Measurements from ENCODE around the gene PTPN14. TPM values are rescaled to one million over a fixed set of nuclear protein-coding genes. Genes with fewer than 3 reads are reported as not detected.

Gene PTPN14
- total and polyA plus RNA-seq, 2 donors from 2014 or later = 5.1 to 87.2 TPM

DNA sequence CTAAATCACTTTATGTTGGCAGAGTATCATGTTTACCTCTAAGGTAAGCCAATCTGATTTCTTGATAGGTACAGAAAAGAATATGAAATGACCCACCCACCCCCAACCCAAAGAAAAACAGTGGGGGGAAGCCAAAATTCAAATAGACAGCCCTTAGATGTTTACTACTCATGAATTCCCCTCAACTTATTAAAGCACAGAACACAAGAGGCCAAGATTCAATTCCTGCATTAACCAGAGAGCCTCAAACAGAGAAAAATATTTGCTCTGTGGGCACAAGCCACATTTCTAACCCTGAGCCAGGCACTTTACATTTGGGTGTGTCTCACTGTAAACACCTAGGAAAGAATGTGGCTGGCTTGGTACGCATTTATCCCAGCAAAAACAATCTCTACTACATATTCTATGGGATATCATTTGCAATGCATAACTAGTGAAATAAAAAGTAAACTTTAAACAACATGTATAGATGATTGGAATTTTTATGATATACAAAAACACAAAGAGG, 84.3 kb downstream of the PTPN14 start:
- no peak overlapping the region for H3K9ac ChIP-seq (ENCODE audit: low read length in 3 of 3)
- peaks cover 0 to 6% (median 0%) of the 10 kb centered on the region in 3 donors for H3K4me1 ChIP-seq (ENCODE audit: control insufficient read depth in 2 of 3, insufficient read depth in 2 of 3, low read depth in 1 of 3, low read length in 3 of 3)
- H3K36me3 ChIP-seq (ENCODE audit: control insufficient read depth in 2 of 3, insufficient read depth in 3 of 3, low read length in 3 of 3) = peaks cover 0 to 2% (median 0%) of the 10 kb centered on the region in 3 donors
- no peak for FAIRE-seq
- H3K27me3 ChIP-seq (ENCODE audit: control insufficient read depth, insufficient read depth, low read length) = no peaks in the 10 kb centered on the region
- DNase-seq = no peak
- intact Hi-C loops (cut with DNase I) = no loop called here
- TF ChIP-seq, protein P1, sequence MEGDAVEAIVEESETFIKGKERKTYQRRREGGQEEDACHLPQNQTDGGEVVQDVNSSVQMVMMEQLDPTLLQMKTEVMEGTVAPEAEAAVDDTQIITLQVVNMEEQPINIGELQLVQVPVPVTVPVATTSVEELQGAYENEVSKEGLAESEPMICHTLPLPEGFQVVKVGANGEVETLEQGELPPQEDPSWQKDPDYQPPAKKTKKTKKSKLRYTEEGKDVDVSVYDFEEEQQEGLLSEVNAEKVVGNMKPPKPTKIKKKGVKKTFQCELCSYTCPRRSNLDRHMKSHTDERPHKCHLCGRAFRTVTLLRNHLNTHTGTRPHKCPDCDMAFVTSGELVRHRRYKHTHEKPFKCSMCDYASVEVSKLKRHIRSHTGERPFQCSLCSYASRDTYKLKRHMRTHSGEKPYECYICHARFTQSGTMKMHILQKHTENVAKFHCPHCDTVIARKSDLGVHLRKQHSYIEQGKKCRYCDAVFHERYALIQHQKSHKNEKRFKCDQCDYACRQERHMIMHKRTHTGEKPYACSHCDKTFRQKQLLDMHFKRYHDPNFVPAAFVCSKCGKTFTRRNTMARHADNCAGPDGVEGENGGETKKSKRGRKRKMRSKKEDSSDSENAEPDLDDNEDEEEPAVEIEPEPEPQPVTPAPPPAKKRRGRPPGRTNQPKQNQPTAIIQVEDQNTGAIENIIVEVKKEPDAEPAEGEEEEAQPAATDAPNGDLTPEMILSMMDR (IDR thresholded peaks at IDR 0.05; ENCODE audit: borderline replicate concordance, extremely low read depth, insufficient read depth) = no peak
- H3K9me3 ChIP-seq (ENCODE audit: control insufficient read depth in 2 of 3, insufficient read depth in 1 of 3, low read length in 3 of 3) = no peaks in the 10 kb centered on the region
- H3K4me3 ChIP-seq (ENCODE audit: low read length in 3 of 3) = no peak overlapping the region
- H3K27ac ChIP-seq (ENCODE audit: low read depth in 2 of 2, low read length in 2 of 2) = no peak overlapping the region

DNA sequence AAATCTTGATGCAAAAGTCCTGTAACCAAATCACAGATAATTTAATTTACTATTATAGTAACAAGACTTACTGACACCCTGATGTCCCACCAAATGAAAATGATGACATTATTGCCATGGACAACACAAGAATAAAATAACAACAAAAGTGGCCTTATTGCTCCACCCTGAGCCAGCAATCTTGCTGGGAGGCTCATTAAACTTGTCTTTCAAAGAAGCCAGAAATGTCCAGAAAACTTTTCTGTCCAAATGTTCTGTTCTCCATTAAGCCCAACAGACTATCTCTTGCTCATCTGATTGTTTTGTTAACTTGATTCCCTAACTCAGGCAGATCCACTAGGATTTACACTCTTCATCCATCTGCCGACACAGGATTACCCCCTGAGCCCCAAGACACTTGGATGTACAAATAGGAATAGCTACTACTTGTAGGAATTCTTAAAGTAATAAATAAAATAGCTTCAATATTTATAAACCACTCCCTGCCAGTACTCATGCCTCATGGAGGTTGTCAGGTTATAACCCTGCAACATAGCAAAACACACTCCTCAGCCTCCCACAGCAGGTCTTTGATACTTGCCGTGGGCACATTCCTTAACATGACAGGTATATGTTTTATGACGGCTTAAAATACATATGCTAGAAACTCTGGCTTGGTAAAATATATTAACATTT, 84.9 kb downstream of the PTPN14 start:
- Histone ChIP-seq H3K27me3 (ENCODE audit: control insufficient read depth, insufficient read depth, low read length) (no peaks in the 10 kb centered on the region), H3K27ac (ENCODE audit: low read depth in 2 of 2, low read length in 2 of 2) (no peak overlapping the region), H3K4me1 (ENCODE audit: control insufficient read depth in 2 of 3, insufficient read depth in 2 of 3, low read depth in 1 of 3, low read length in 3 of 3) (peaks cover 0 to 5% (median 0%) of the 10 kb centered on the region in 3 donors), H3K4me3 (ENCODE audit: low read length in 3 of 3) (no peak overlapping the region), H3K9ac (ENCODE audit: low read length in 3 of 3) (no peak overlapping the region), H3K9me3 (ENCODE audit: control insufficient read depth in 2 of 3, insufficient read depth in 1 of 3, low read length in 3 of 3) (no peaks in the 10 kb centered on the region), H3K36me3 (ENCODE audit: control insufficient read depth in 2 of 3, insufficient read depth in 3 of 3, low read length in 3 of 3) (peaks cover 0 to 2% (median 0%) of the 10 kb centered on the region in 3 donors)
- no peak for FAIRE-seq
- DNase-seq = peak in 2 of 5 donors; percentile 41 to 50
- TF ChIP-seq, protein P1 (IDR thresholded peaks at IDR 0.05; ENCODE audit: borderline replicate concordance, extremely low read depth, insufficient read depth) = no peak
- intact Hi-C loops (cut with DNase I) = no loop called here

GRCh38 chr1:214464445-214465287, 86.7 kb downstream of the PTPN14 start:
- DNase-seq (peak in 1 of 5 donors; percentile 72), FAIRE-seq (no peak)
- intact Hi-C loops (cut with DNase I) = no loop called here
- Histone ChIP-seq H3K9me3 (ENCODE audit: control insufficient read depth in 2 of 3, insufficient read depth in 1 of 3, low read length in 3 of 3) (no peaks in the 10 kb centered on the region), H3K36me3 (ENCODE audit: control insufficient read depth in 2 of 3, insufficient read depth in 3 of 3, low read length in 3 of 3) (peaks cover 0 to 2% (median 0%) of the 10 kb centered on the region in 3 donors), H3K4me3 (ENCODE audit: low read length in 3 of 3) (no peak overlapping the region), H3K27ac (ENCODE audit: low read depth in 2 of 2, low read length in 2 of 2) (no peak overlapping the region), H3K27me3 (ENCODE audit: control insufficient read depth, insufficient read depth, low read length) (no peaks in the 10 kb centered on the region), H3K9ac (ENCODE audit: low read length in 3 of 3) (no peak overlapping the region), H3K4me1 (ENCODE audit: control insufficient read depth in 2 of 3, insufficient read depth in 2 of 3, low read depth in 1 of 3, low read length in 3 of 3) (no peaks in the 10 kb centered on the region)
- TF ChIP-seq, protein P1 (IDR thresholded peaks at IDR 0.05; ENCODE audit: borderline replicate concordance, extremely low read depth, insufficient read depth) = no peak

Measured in kidney (tissue), 14 donors.